HL-60/S4 treated with phorbol 12-myristate 13-acetate at 8.2 ng/mL for 4 days and 3 days (cell line): ENCODE results near the gene SAXO1.

Experiments
- in situ Hi-C: fragments of 300-500 bp; cut with MboI; formaldehyde crosslinking; loops from 2 replicates; pipeline ENCODE4 v1.15.0; 2022; ENCODE audit warnings: low sequenced_read_pairs

Gene SAXO1

GRCh38 chr9:18920141-18921084, 112.6 kb downstream of the SAXO1 start:
- in situ Hi-C loops: no loop called here

GRCh38 chr9:18911714-18912342, 121.2 kb downstream of the SAXO1 start:
- in situ Hi-C loops: no loop called here

GRCh38 chr9:18910916-18911315, 122.1 kb downstream of the SAXO1 start:
- in situ Hi-C loops: no loop called here

GRCh38 chr9:18910435-18910834, 122.6 kb downstream of the SAXO1 start:
- in situ Hi-C loops: no loop called here

GRCh38 chr9:18909140-18910018, 123.6 kb downstream of the SAXO1 start:
- in situ Hi-C loops: no loop called here

- in situ Hi-C loops: no loop called here
Measured at GRCh38 chr9:18907927-18908625, 124.9 kb downstream of the SAXO1 start.

GRCh38 chr9:18906656-18907395, 126.2 kb downstream of the SAXO1 start:
- in situ Hi-C loops: no loop called here

GRCh38 chr9:18905883-18906629, 127.0 kb downstream of the SAXO1 start:
- in situ Hi-C loops: no loop called here

- in situ Hi-C loops: no loop called here
Measured at GRCh38 chr9:18905028-18905882, 127.8 kb downstream of the SAXO1 start.

GRCh38 chr9:18903450-18903849, 129.6 kb downstream of the SAXO1 start:
- in situ Hi-C loops: no loop called here

GRCh38 chr9:18896531-18897179, 136.4 kb downstream of the SAXO1 start:
- in situ Hi-C loops: no loop called here

GRCh38 chr9:18896004-18896403, 137.0 kb downstream of the SAXO1 start:
- in situ Hi-C loops: no loop called here

GRCh38 chr9:18893491-18893890, 139.5 kb downstream of the SAXO1 start:
- in situ Hi-C loops: no loop called here

GRCh38 chr9:18893046-18893445, 140.0 kb downstream of the SAXO1 start:
- in situ Hi-C loops: no loop called here

GRCh38 chr9:18891946-18892670, 140.9 kb downstream of the SAXO1 start:
- in situ Hi-C loops: no loop called here

- in situ Hi-C loops: no loop called here
Measured at GRCh38 chr9:18890372-18890771, 142.6 kb downstream of the SAXO1 start.

- in situ Hi-C loops: no loop called here
Measured at GRCh38 chr9:18889550-18889949, 143.5 kb downstream of the SAXO1 start.
